Measurements from ENCODE around the gene CAPS.

Gene CAPS

GRCh38 chr19:5892772-5893275 is 21.2 kb upstream of the CAPS start:
- FAIRE-seq = no peak

GRCh38 chr19:5893296-5893903 is 20.7 kb upstream of the CAPS start:
- FAIRE-seq = no peak

- FAIRE-seq = no peak
These were observed 19.9 kb upstream of the CAPS start for GRCh38 chr19:5893907-5894703.

GRCh38 chr19:5894704-5895349 is 19.2 kb upstream of the CAPS start:
- FAIRE-seq = no peak

- FAIRE-seq = no peak
These were observed 18.6 kb upstream of the CAPS start for GRCh38 chr19:5895409-5895808.

- no peak for FAIRE-seq
These were observed 18.2 kb upstream of the CAPS start for GRCh38 chr19:5895890-5896289.

- FAIRE-seq = no peak
These were observed 17.5 kb upstream of the CAPS start for GRCh38 chr19:5896365-5897076.

- no peak for FAIRE-seq
These were observed 16.7 kb upstream of the CAPS start for GRCh38 chr19:5897189-5897969.

GRCh38 chr19:5899728-5900526 is 14.1 kb upstream of the CAPS start:
- FAIRE-seq = no peak

- FAIRE-seq = no peak
These were observed 13.1 kb upstream of the CAPS start for GRCh38 chr19:5900976-5901375.

GRCh38 chr19:5903056-5903623 is 10.9 kb upstream of the CAPS start:
- FAIRE-seq = no peak

GRCh38 chr19:5903624-5904351 is 10.3 kb upstream of the CAPS start, which contains the start of gene NDUFA11:
NDUFA11 (minus strand) TSS chr19:5903790; CDS start chr19:5903708, 82 bp downstream.
- no peak for FAIRE-seq

GRCh38 chr19:5904352-5905113 is 9.5 kb upstream of the CAPS start, which contains the start of gene VMAC:
VMAC (plus strand) TSS chr19:5904872; CDS start chr19:5904891, 19 bp downstream.
- peak; percentile 100 for FAIRE-seq

GRCh38 chr19:5905114-5905778 is 8.8 kb upstream of the CAPS start:
- no peak for FAIRE-seq

- no peak for FAIRE-seq
These were observed 6.8 kb upstream of the CAPS start for GRCh38 chr19:5907241-5907640.

- no peak for FAIRE-seq
These were observed 5.1 kb upstream of the CAPS start for GRCh38 chr19:5908773-5909442.

- FAIRE-seq = no peak
These were observed 3.5 kb upstream of the CAPS start for GRCh38 chr19:5910638-5910907.

- no peak for FAIRE-seq
These were observed 2.7 kb upstream of the CAPS start for GRCh38 chr19:5911366-5911765.
